AG09309 (cell line): ENCODE measurements around the gene FOXA2.
"Not testable (repeated sequence)": the region's sequence is repeated elsewhere in the genome, so short reads cannot be mapped to it uniquely, and the experiment has no call there.

Experiments used
- DNase-seq: peaks from one replicate; pipeline ENCODE4 v3.0.0-alpha.2; 2010; ENCODE audit warnings: low read depth
- H3K4me3 ChIP-seq: 2 replicates; pipeline ENCODE4 v1.5.1; 2011; ENCODE audit warnings: mild to moderate bottlenecking, low read depth, low read length, moderate library complexity; ENCODE audit not compliant: control insufficient read depth
- CTCF ChIP-seq: IDR thresholded peaks from 2 replicates; pipeline ENCODE4 v1.5.1; 2011; ENCODE audit warnings: mild to moderate bottlenecking, low read depth, low read length, inconsistent platforms; ENCODE audit not compliant: insufficient read depth, control insufficient read depth; ENCODE audit errors: missing control alignments

The FOXA2 gene

DNA sequence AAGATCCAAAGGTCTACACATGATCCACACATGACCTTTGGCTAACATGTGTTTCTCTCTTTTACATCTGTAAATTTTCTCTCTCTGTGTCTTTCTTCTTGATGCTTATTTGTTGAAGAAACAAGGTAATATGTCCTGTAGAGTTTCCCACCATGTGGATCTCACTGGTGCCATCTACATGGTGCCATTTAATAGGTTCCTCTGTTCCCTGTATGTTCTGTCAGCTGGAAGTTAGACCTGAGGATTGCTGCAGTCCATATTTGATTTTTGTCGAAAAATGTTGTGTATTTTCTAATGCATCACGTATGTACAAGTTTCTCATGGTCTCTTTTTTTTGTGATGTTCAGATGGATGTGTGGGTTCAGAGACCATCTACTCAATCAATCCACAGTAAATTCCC lies 30.0 kb downstream of the FOXA2 start:
- no peak overlapping the region for H3K4me3 ChIP-seq
- DNase-seq = no peak
- TF ChIP-seq CTCF = no peak

GRCh38 chr20:22550514-22550913 lies 33.9 kb downstream of the FOXA2 start:
- not testable (repeated sequence) for DNase-seq, H3K4me3 ChIP-seq

DNA sequence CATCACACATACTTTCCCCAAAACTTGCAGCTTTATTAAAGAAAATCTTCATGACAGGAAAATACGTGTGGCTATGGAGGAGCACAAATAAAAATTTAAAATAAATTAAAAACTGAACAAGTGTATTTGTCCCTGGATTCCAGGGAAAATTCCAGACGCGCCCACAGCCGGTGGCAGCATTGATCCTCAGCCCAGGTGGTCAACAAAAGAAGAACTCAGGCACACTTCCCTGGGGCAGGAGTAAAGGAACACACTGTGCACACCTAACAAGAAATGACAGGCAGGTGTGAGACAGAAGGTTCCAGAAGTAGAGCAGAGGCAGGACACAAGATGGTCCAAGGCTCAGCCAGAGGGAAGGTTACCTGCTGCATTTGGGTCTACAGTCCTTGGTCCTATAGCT lies 36.3 kb downstream of the FOXA2 start:
- no peak for TF ChIP-seq CTCF
- no peak for DNase-seq
- H3K4me3 ChIP-seq = no peak overlapping the region

- DNase-seq = no peak
- no peak for TF ChIP-seq CTCF
- H3K4me3 ChIP-seq = no peak overlapping the region
These were observed 38.0 kb downstream of the FOXA2 start for GRCh38 chr20:22546344-22546743.

- TF ChIP-seq CTCF = no peak
- H3K4me3 ChIP-seq = no peak overlapping the region
- no peak for DNase-seq
These were observed 39.3 kb downstream of the FOXA2 start for GRCh38 chr20:22545045-22545444.

DNA sequence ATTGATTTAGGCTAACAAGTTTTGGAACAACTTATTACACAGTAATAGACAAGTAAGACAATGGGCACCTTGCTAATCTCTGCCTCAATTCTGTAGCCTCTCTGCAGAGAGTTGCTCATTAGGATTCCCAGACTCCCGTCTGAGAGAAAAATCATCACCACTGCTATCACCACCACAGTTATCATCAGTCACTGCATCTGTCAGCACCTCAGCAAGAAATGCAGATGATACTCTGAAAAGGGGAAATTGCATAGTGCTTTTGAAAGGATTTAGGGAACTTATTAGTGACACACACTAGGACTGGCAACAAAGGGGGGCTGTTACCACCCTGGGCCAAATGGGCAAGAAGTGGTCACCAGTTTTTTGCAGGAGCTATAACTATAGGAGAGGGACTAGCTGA lies 39.9 kb downstream of the FOXA2 start:
- no peak for TF ChIP-seq CTCF
- no peak for DNase-seq
- no peak overlapping the region for H3K4me3 ChIP-seq

GRCh38 chr20:22542427-22542826 lies 41.9 kb downstream of the FOXA2 start:
- DNase-seq = no peak
- no peak overlapping the region for H3K4me3 ChIP-seq
- no peak for TF ChIP-seq CTCF
